ENCODE data around the gene DHDDS.

The DHDDS gene

GRCh38 chr1:26500488-26501175 lies 68.5 kb downstream of the DHDDS start (continued):
- TF ChIP-seq ZNF843 (tag by site-specific recombination; IDR thresholded peaks at IDR 0.05) (peak; percentile 68; the same call in 1 of the 2 replicates), ZNF23 (tag by site-specific recombination; IDR thresholded peaks at IDR 0.05; ENCODE audit: borderline replicate concordance) (no peak), ATF2 (tag by site-specific recombination; IDR thresholded peaks at IDR 0.05; ENCODE audit: low read depth) (no peak), ZNF596 (tag by site-specific recombination; IDR thresholded peaks at IDR 0.05) (no peak), ZNF654 (tag by site-specific recombination; IDR thresholded peaks at IDR 0.05; ENCODE audit: low read depth) (no peak), ZNF692 (tag by site-specific recombination; IDR thresholded peaks at IDR 0.05) (peak; percentile 90), ZNF555 (tag by site-specific recombination; conservative IDR thresholded peaks at IDR 0.05) (no peak), ZNF664 (tag by site-specific recombination; IDR thresholded peaks at IDR 0.05) (no peak), ZNF16 (tag by site-specific recombination; IDR thresholded peaks at IDR 0.05; ENCODE audit: low read depth) (no peak), BCL6B (tag by site-specific recombination; IDR thresholded peaks at IDR 0.05) (peak; percentile 91), BCL11B (tag by site-specific recombination; IDR thresholded peaks at IDR 0.05; ENCODE audit: low read depth) (peak; percentile 86; the same call in 1 of the 2 replicates), ZNF18 (tag by site-specific recombination; IDR thresholded peaks at IDR 0.05) (no peak; the same call in 1 of the 2 replicates), IKZF3 (tag by site-specific recombination; IDR thresholded peaks at IDR 0.05) (no peak; the same call in none of the 2 replicates), HOXC10 (CRISPR knock-in tag; IDR thresholded peaks at IDR 0.05) (no peak), ZNF670 (tag by site-specific recombination; IDR thresholded peaks at IDR 0.05; ENCODE audit: low read depth) (no peak), ZNF658 (tag by site-specific recombination; IDR thresholded peaks at IDR 0.05) (no peak), PRDM4 (tag by site-specific recombination; IDR thresholded peaks at IDR 0.05) (peak; percentile 53), OSR2 (tag by site-specific recombination; IDR thresholded peaks at IDR 0.05) (no peak), ZNF174 (tag by site-specific recombination; IDR thresholded peaks at IDR 0.05) (no peak), ZNF202 (tag by site-specific recombination; IDR thresholded peaks at IDR 0.05; ENCODE audit: borderline replicate concordance) (no peak), KLF8 (tag by site-specific recombination; IDR thresholded peaks at IDR 0.05) (peak; percentile 93), ZNF488 (tag by site-specific recombination; IDR thresholded peaks at IDR 0.05) (no peak), KLF10 (tag by site-specific recombination; IDR thresholded peaks at IDR 0.05) (peak; percentile 35), KLF9 (tag by site-specific recombination; IDR thresholded peaks at IDR 0.05; ENCODE audit: low read depth) (peak; percentile 61), ZBTB11 (tag by site-specific recombination; conservative IDR thresholded peaks at IDR 0.05; ENCODE audit: low read depth) (peak; percentile 47; the same call in 1 of the 2 replicates), ZNF10 (tag by site-specific recombination; IDR thresholded peaks at IDR 0.05) (peak; percentile 100), ZNF155 (tag by site-specific recombination; IDR thresholded peaks at IDR 0.05) (no peak)

All from HEK293 (cell line).